A549 treated with AZD9567 at 1 μM for 4 hours (cell line): ENCODE measurements around the gene ZNF22. TPM values are rescaled to one million over a fixed set of nuclear protein-coding genes. Genes with fewer than 3 reads are reported as not detected.

Experiments
- total RNA-seq: library from RNA; stranded (reverse); fragments of 200-300 nt; extraction: Qiagen RNA extraction; gene quantifications from 5 replicates; pipeline ENCODE4 v1.2.3, GENCODE V29; 2022; ENCODE audit not compliant: insufficient read depth

Gene ZNF22
- 5.4 to 6.7 TPM (median 6.5 TPM) in 5 replicates for total RNA-seq

DNA sequence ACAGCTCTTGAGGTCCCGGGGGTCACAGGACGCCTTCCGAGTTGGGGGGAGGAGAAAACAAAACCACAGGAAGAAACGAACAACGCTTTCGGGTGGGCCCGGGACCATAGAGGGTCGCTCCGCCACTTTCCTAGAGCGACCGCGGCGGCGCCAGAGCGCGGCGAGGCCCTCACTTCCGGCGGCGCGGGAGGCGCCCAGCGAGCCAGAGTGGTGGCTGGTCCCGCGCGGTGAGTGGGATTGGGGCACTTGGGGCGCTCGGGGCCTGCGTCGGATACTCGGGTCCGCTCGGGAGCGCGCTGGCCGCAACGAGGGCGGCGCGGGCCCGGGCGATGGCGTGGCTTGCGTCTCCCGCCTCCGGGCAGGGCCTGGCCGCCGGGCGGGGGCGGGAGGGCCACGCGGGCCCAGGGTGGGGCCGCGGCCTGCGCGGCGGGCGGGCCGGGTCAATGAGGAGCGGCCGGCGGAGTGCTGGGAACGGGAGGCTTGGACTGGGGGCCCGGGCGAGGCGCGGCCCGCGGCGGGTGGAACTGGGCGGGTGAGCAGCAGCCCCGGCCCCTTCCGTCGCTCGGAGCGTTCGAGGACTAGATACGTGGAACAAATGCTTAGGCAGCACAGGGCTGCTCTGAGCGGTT, at the start of gene ZNF22:
ZNF22 (plus strand) TSS at position 172 of the 629 bp plus-strand sequence. CDS start 2,446 bp downstream, outside the sequence.

DNA sequence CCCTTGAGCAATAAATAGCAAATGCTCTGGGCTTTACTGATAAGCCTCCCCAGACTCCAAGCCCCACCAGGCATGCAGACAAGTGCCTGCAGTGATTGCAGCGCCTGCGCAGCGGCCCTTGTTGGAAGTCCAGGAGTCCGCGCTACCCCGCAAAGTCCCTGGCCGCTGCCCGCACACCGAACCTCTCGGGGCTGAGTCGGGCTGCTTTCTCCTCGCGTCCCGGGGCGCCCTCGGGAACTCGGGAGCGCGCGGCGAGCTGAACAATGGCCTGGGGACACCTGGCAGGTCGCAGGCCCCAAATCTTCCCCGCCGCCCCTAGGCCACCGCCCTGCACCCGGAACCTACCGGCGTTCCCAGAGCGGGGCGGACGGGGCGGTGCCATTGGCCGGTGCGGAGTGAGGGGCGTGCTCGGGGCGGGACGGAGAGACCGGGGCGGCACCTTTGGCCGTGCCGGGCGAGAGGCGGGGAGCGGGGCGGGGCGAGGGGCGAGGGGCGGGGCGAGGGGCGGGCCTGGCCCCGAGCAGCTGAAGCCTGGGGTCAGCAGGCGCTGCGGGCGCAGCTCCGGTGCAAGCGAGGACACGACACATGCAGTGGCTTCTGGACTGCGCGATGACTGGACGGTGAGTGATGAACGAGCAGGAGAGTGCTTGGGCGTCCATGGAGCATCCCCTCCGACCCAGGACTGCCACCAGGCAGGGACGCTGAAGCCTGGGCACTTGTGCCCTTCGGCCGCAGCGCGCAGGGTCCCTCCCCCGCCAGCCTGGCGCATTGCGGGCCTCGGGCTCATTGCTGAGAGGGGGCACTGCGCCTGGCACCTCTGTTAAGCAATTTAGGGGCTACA, 41.3 kb upstream of the ZNF22 start, which contains the start of gene RASSF4:
RASSF4 (plus strand) TSS at position 556 of the 841 bp plus-strand sequence. CDS start 10,401 bp downstream, outside the sequence.

GRCh38 chr10:44978570-44979280, 22.0 kb upstream of the ZNF22 start, which contains the start of gene DEPP1:
DEPP1 (minus strand) TSS chr10:44978809; CDS start chr10:44978030, 779 bp downstream.

Other genes starting within 250 kb of the ZNF22 start
- gene TMEM72, start 89.6 kb upstream of the ZNF22 start, total RNA-seq = not detected in 5 replicates
- 2.5 to 3.8 TPM (median 2.9 TPM) in 5 replicates for gene RASSF4, start 41.1 kb upstream of the ZNF22 start, total RNA-seq
- gene DEPP1, start 22.1 kb upstream of the ZNF22 start, total RNA-seq = 0.78 to 1.6 TPM (median 1.4 TPM) in 5 replicates